B cell (primary cell): ENCODE measurements around the gene DPP9. TPM values are rescaled to one million over a fixed set of nuclear protein-coding genes. Genes with fewer than 3 reads are reported as not detected.

Experiments
- ATAC-seq: fragments of 200-7000 bp; cut with Tn5 transposase; one replicate; pipeline ENCODE4 v1.10.0; 2021; ENCODE audit warnings: low read depth, mild to moderate bottlenecking, moderate number of reproducible peaks, moderate library complexity
- CTCF ChIA-PET: fragments of 350-600 bp; sonication (Branson Sonifier 250); formaldehyde crosslinking; loops from one replicate; lab custom pipeline; 2021; ENCODE audit warnings: antibody characterized with exemption, inconsistent platforms; lab: Charles Lee
- POLR2A ChIA-PET: fragments of 350-600 bp; sonication (Branson Sonifier 250); formaldehyde crosslinking; loops from one replicate; lab custom pipeline; 2021; ENCODE audit warnings: antibody characterized with exemption; lab: Charles Lee
- DNase-seq: peaks from one replicate; pipeline ENCODE4 v3.0.0; 2013
- H2AFZ ChIP-seq: 2 replicates; pipeline ENCODE4 v1.6.1; 2012; ENCODE audit warnings: mild to moderate bottlenecking, low read depth, low read length; ENCODE audit not compliant: insufficient read depth, poor library complexity, severe bottlenecking
- H3K27ac ChIP-seq, 2 donors: 1 replicate in 1 of 2; 2 replicates in 1 of 2; pipeline ENCODE4 v1.5.1; 2012 to 2013; ENCODE audit warnings: low read length in 2 of 2, mild to moderate bottlenecking in 2 of 2, moderate library complexity in 1 of 2
- H3K27me3 ChIP-seq, 4 experiments: fragments of 200-600 bp in 1 of 4; sonication (generic) in 1 of 4; replicated peaks in 1 of 4; 1 replicate in 2 of 4; 2 replicates in 2 of 4; pipeline versions ENCODE4 v1.6.1 to v1.7.0; 2013 to 2016; ENCODE audit warnings: low read length in 3 of 4, mild to moderate bottlenecking in 2 of 4, mixed read lengths in 1 of 4, moderate library complexity in 1 of 4; ENCODE audit not compliant: insufficient read depth in 4 of 4, control insufficient read depth in 3 of 4; ENCODE audit errors: control extremely low read depth in 1 of 4
- H3K36me3 ChIP-seq, 2 experiments: replicated peaks in 1 of 2; 1 replicate in 1 of 2; 2 replicates in 1 of 2; pipeline versions ENCODE4 v1.6.1 to v1.7.1; 2013; ENCODE audit warnings: low read length in 1 of 2; ENCODE audit not compliant: insufficient read depth in 2 of 2, control insufficient read depth in 1 of 2; ENCODE audit errors: control extremely low read depth in 1 of 2, extremely low read depth in 1 of 2
- H3K4me1 ChIP-seq, 2 donors: fragments of 200-600 bp in 1 of 2; sonication (generic) in 1 of 2; 1 replicate in 1 of 2; 2 replicates in 1 of 2; pipeline versions ENCODE4 v1.5.1 to v1.6.1; 2013 to 2017; ENCODE audit warnings: low read length in 2 of 2; ENCODE audit not compliant: control insufficient read depth in 2 of 2, insufficient read depth in 2 of 2
- H3K4me2 ChIP-seq: replicated peaks from 2 replicates; pipeline ENCODE3; 2012; ENCODE audit warnings: mild to moderate bottlenecking, low read depth, low read length; ENCODE audit not compliant: poor library complexity, severe bottlenecking
- H3K4me3 ChIP-seq, 5 experiments: fragments of 200-600 bp in 1 of 5; sonication (generic) in 1 of 5; 1 replicate in 3 of 5; 2 replicates in 2 of 5; pipeline versions ENCODE4 v1.5.1 to v1.7.0; 2011 to 2016; ENCODE audit warnings: low read length in 4 of 5, mild to moderate bottlenecking in 4 of 5, low read depth in 2 of 5, control low read depth in 1 of 5, moderate library complexity in 1 of 5; ENCODE audit not compliant: insufficient read depth in 1 of 5; ENCODE audit errors: control extremely low read depth in 1 of 5, extremely low read depth in 1 of 5
- H3K79me2 ChIP-seq: fragments of 200-600 bp; sonication (generic); one replicate; pipeline ENCODE4 v1.6.0; 2016; ENCODE audit warnings: low read length; ENCODE audit not compliant: control insufficient read depth, insufficient read depth
- H3K9ac ChIP-seq: fragments of 200-600 bp; sonication (generic); 2 replicates; pipeline ENCODE4 v1.6.1; 2017; ENCODE audit warnings: mild to moderate bottlenecking, low read length, moderate library complexity
- H3K9me3 ChIP-seq, 3 donors: one replicate each; pipeline versions ENCODE4 v1.6.1 to v1.7.1; 2013; ENCODE audit warnings: low read length in 2 of 3; ENCODE audit not compliant: control insufficient read depth in 2 of 3, insufficient read depth in 1 of 3; ENCODE audit errors: control extremely low read depth in 1 of 3
- H4K20me1 ChIP-seq: 2 replicates; pipeline ENCODE4 v1.6.0; 2012; ENCODE audit warnings: mild to moderate bottlenecking, low read length; ENCODE audit not compliant: insufficient read depth, control insufficient read depth, poor library complexity, severe bottlenecking
- H3K27ac Mint-ChIP-seq: one replicate; pipeline ENCODE4 v1.8.0; 2021; ENCODE audit warnings: mixed read lengths
- H3K27me3 Mint-ChIP-seq: one replicate; pipeline ENCODE4 v1.8.0; 2021; ENCODE audit warnings: mixed read lengths
- H3K4me1 Mint-ChIP-seq: one replicate; pipeline ENCODE4 v1.8.0; 2021; ENCODE audit warnings: mixed read lengths
- H3K4me3 Mint-ChIP-seq: one replicate; pipeline ENCODE4 v1.8.0; 2021; ENCODE audit warnings: mixed read lengths
- H3K9me3 Mint-ChIP-seq: one replicate; pipeline ENCODE4 v1.8.0; 2022; ENCODE audit warnings: mixed read lengths; ENCODE audit not compliant: insufficient read depth
- CTCF ChIP-seq: fragments of 200-600 bp; IDR thresholded peaks from one replicate; pipeline ENCODE4 v1.8.0; 2022; ENCODE audit warnings: antibody characterized with exemption, mild to moderate bottlenecking
- EZH2 ChIP-seq: IDR thresholded peaks from 2 replicates; pipeline ENCODE4 v1.6.1; 2012; ENCODE audit warnings: borderline replicate concordance, low read depth, mild to moderate bottlenecking, moderate library complexity, low read length; ENCODE audit not compliant: insufficient read depth, poor library complexity, severe bottlenecking
- WGBS: methylation state at CpG from one replicate; pipeline ENCODE4 v1.1.5; 2013; ENCODE audit warnings: missing lambda C conversion rate; ENCODE audit not compliant: insufficient coverage; 5-methylcytosine and 5-hydroxymethylcytosine counted together
- intact Hi-C: fragments of 100-400 bp; cut with micrococcal nuclease; formaldehyde crosslinking; loops from one replicate; pipeline ENCODE4 v1.10.0; 2022
- polyA plus RNA-seq: library from polyadenylated mRNA; depleted of rRNA; stranded (reverse); fragments of >200 nt; gene quantifications from 2 replicates; pipeline ENCODE4 v1.2.3, GENCODE V29; 2012
- total RNA-seq, 2 donors: library from RNA; stranded (reverse); fragments of 120-200 nt in 1 of 2; gene quantifications; 1 replicate in 1 of 2; 2 replicates in 1 of 2; pipeline versions ENCODE4 v1.2.3 to v1.2.4, GENCODE V29; 2013 to 2022

DPP9 gene
- total and polyA plus RNA-seq, 2 donors (not counting 1 experiment from before 2014, with no cell fraction given) = 47.3 to 109 TPM

GRCh38 chr19:4641132-4641531, 82.5 kb downstream of the DPP9 start:
- H3K27me3 ChIP-seq = no peaks in the 10 kb centered on the region
- Mint-ChIP-seq H3K4me1 (peaks cover 38% of the 10 kb centered on the region), H3K27ac (no peak overlapping the region), H3K9me3 (no peaks in the 10 kb centered on the region), H3K4me3 (peak overlapping the region; percentile 68), H3K27me3 (no peaks in the 10 kb centered on the region)
- H3K4me3 ChIP-seq = no peak overlapping the region
- ChIA-PET POLR2A (no interaction called here), CTCF (no interaction called here)
- H3K9me3 ChIP-seq = peaks cover 0 to 4% (median 0%) of the 10 kb centered on the region in 3 donors
- H3K9ac ChIP-seq = no peak overlapping the region
- TF ChIP-seq EZH2 (no peak), CTCF (no peak)
- ATAC-seq (no peak), DNase-seq (no peak)
- peaks cover 20% of the 10 kb centered on the region for H4K20me1 ChIP-seq
- H3K36me3 ChIP-seq = no peaks in the 10 kb centered on the region
- WGBS = 90% methylated on average over 14 of the region's 14 CpGs
- no peak overlapping the region for H3K27ac ChIP-seq
- peaks cover 34 to 65% of the 10 kb centered on the region in 2 donors for H3K4me1 ChIP-seq
- intact Hi-C loops = no loop called here
- peak overlapping the region; percentile 93 for H3K4me2 ChIP-seq
- no peak overlapping the region for H2AFZ ChIP-seq
- H3K79me2 ChIP-seq = peaks cover 64% of the 10 kb centered on the region

GRCh38 chr19:4640247-4641000, 83.2 kb downstream of the DPP9 start:
- Histone ChIP-seq H3K4me1 (peaks cover 34 to 72% of the 10 kb centered on the region in 2 donors), H3K36me3 (no peaks in the 10 kb centered on the region), H3K4me2 (peak overlapping the region; percentile 93), H3K79me2 (peaks cover 57% of the 10 kb centered on the region), H3K9ac (peak overlapping the region; percentile 99), H2AFZ (peak overlapping the region; percentile 96), H3K4me3 (peak overlapping the region in 4 of 5 experiments; percentile 74 to 96 (median 94)), H4K20me1 (peaks cover 13% of the 10 kb centered on the region), H3K27me3 (peaks cover 0 to 3% (median 0%) of the 10 kb centered on the region in 4 experiments), H3K9me3 (no peaks in the 10 kb centered on the region), H3K27ac (peak overlapping the region in 1 of 2 donors; percentile 88)
- peaks cover 40% of the 10 kb centered on the region for H3K4me1 Mint-ChIP-seq
- 70% methylated on average over 16 of the region's 17 CpGs for WGBS
- TF ChIP-seq CTCF = no peak
- TF ChIP-seq EZH2 = no peak
- DNase-seq (no peak), ATAC-seq (no peak)
- H3K4me3 Mint-ChIP-seq = peak overlapping the region; percentile 99
- ChIA-PET POLR2A (no interaction called here), CTCF (no interaction called here)
- H3K9me3 Mint-ChIP-seq = no peaks in the 10 kb centered on the region
- H3K27ac Mint-ChIP-seq = peak overlapping the region; percentile 20
- intact Hi-C loops = no loop called here
- H3K27me3 Mint-ChIP-seq = no peaks in the 10 kb centered on the region
